Stimulated activated CD8-positive, alpha-beta memory T cell treated with anti-CD3 and anti-CD28 coated beads, Interleukin-15, amount 100 ng/mL, for 4 hours (primary cell): Measurements from ENCODE around the gene CCSER1.
"Not testable (repeated sequence)": the region's sequence is repeated elsewhere in the genome, so short reads cannot be mapped to it uniquely, and the experiment has no call there.

Experiments
- DNase-seq, 2 donors: peaks; one replicate each; pipeline ENCODE4 v3.0.0-alpha.2; 2020; ENCODE audit warnings: low read depth in 2 of 2

Gene CCSER1

DNA sequence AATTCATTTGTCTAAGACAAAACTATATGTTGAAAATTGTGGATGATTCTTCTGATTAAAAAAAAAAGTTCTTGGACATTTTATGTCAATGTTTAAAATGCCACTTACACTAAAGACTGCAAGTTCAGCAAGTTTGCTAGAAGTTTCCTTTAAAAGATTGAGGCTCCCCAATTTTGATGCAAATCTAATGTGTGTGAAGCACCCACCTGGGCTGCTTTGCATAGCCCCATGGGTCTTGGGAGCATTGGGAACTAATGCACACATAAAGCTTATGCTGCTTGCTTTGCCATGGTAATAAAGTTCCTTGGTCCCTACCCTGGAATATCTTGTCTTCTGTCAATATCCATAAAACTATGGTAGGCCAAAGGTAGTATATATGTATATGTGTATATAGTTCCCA lies 1450.7 kb downstream of the CCSER1 start:
- no peak for DNase-seq

DNA sequence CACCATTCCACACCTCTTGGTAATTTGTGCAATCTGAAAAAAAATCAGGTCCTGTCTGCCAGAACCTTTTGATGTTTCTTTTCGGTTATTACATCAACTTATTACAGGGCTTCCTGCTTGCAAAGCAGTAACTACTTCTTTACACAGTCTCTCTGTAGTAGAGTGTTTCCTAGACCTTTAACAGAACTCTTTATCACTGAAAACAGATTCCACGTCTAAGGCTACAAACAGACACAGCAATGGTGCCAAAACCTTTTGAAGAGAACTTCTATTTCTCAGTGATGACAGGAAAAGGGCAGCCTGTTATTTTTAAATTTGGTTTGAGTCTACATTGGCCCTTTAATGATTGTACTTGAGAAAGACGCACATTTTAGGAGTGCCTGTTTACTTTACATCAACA lies 1463.1 kb downstream of the CCSER1 start:
- no peak for DNase-seq

DNA sequence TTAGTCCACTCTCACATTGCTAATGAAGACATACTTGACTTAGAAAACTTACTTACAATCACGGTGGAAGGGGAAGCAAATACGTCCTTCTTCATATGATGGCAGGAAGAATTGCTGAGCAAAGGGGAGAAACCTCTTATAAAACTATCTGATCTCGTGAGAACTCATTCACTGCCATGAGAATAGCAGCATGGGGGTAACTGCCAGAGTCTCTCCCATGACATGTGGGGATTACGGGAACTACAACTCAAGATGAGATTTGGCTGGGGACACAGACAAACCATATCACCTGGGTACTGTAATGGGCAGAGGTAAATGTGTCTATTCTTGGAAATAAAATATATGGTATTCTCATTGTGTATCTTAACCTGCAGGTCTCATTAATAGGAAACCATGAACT lies 1464.9 kb downstream of the CCSER1 start:
- no peak for DNase-seq

DNA sequence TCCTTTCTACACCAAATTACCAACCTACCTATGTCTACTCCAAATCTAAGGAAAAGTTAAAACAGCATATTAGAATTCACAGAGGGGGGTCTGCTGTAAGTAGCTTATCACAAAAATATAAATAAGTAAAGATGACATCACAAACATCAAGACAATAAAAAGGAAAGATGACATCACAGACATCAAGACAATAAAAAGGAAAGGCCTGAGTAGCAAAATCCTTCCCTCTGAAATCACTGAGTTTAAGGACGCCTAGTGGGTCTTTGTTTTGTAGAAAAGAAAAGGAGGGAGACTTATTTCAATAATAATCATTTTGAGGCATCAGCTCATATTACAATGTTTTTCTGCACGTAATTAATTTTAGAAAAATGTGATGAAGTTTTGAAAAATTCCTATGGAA lies 1469.5 kb downstream of the CCSER1 start:
- DNase-seq, result no peak

DNA sequence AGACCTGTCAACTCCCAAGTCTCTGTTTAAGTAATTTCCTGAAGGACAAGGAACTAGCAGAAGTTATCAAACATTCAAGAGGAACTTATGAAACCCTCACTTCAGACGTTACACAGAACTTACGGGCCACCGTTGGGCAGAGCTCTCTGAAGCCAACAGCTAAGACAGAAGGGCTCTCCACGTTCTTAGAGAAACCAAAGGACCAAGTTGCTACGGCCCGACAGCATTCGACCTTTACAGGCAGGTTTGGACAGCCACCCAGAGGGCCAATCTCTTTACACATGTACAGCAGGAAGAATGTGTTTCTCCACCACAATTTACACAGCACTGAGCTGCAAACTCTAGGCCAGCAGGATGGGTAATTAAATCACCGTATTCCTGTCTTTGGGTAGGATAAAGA lies 1471.5 kb downstream of the CCSER1 start:
- no peak for DNase-seq

DNA sequence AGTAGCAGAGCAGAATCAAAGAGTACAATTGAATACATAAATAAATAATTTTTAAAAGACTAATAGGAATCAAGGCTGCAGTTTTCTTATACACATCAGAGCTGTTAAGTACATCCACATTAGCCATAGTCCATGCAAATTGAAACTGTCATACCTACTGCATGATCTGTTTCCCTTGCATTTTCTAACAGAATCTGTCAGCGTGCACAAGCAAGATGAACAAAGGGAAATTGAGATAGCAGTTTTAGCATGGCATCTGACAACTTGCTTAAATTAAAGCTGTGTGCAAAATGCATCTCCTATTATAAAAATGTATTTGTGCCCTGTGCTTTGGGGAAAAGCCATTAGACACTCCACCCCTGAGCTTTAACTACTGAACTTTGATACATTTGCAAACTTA lies 1473.1 kb downstream of the CCSER1 start:
- no peak for DNase-seq

DNA sequence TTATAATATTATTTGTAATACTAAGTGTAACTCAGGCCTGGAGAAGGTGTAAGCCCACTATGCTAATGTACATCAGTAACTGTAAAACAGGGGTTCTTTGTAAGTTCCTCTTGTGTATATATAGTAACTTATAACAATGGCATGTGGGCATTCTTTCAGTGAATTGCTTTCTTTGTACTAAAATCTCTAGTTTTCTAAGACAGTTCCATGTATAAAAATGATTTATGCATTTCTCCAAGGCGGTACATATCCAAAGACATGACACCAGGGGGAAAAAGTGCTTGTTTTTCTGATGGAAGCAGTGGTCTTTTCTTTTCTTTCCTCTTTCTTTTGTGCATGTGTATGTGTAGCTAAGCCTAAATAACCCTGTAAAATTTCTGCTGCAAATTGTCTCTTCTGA lies 1474.2 kb downstream of the CCSER1 start:
- DNase-seq, result no peak

DNA sequence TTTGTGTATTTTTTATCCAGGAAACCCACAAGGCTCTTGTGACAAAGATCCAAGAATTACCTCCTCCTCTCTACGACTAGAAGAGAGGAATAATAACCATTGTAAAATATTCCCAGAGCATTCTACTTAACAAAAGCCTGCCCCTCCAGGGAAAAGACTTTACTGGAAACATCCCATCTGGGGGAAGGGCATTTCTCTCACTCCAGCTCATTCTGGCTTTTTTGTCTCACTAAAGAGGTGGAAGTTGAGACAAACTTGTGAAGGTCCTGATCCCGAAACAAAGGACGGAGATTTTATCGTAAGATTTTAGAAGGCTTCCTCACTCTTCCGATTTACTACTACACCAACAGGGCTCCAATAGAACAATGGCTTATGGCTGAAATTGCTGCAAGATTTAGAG lies 1484.6 kb downstream of the CCSER1 start:
- no peak for DNase-seq

DNA sequence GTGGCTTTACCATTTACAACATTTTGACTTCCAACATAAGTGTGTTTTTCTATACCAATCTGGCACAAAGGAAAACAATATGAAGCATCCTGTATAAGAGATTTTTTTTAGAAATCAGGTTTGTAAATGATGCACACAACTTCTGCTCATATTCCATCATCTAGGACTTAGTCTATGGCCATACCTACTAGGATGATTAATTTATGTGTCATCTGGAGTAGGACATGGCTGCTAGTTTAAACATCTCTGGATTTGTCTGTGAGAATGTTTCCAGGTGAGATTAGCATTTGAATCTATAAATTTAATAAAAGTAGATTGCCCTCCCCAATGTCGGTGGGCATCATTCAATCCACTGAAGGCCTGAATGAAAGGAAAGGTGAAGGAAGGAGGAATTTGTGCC lies 1493.8 kb downstream of the CCSER1 start:
- DNase-seq, result no peak

DNA sequence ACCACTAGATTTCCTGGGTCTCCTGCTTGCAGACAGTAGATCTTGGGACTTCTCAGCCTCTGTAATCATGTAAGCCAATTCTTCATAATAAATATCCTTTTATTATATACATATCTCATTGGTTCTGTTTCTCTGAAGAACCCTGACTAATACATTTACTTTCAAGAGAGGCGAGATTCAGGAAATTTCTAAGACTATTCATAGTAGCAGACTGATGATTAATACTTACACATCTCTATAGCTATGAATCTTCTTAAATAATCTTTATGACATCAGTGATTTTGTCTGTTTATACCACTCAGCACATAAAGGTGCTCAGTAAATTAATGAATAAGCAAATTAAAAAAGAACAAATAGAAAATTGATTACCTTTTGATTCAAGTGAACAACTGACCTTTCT lies 1494.3 kb downstream of the CCSER1 start:
- DNase-seq, result no peak

DNA sequence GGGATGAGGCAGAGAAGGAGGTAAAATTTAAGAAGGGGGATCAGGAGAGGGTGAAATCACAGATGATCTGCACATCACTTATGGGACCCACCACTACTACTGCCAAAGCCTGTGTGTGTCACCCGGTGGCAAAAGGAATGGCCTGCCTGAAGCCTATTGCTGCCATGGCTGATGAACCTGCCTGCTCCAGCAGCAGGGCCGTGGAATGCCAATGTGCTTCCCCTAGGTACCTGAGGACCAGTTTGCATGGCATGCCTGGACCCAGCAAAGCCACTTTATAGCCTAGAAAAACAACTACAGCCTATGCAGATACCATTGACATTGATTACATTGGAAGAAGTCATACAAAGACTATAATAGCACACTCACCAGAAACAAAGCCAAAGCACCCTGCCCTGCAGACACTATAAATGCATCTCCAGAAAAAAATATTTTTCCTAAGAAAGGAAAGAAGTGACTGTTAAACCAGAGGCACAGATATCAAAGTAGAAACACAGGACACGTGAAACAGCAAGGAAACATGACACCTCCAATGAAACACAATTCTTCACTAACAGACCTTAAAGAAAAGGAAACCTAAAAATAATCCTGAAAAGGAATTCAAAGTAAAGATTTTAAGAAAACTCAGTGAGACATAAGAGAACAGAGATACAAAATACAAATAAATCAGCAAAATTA lies 1495.9 kb downstream of the CCSER1 start:
- no peak for DNase-seq

DNA sequence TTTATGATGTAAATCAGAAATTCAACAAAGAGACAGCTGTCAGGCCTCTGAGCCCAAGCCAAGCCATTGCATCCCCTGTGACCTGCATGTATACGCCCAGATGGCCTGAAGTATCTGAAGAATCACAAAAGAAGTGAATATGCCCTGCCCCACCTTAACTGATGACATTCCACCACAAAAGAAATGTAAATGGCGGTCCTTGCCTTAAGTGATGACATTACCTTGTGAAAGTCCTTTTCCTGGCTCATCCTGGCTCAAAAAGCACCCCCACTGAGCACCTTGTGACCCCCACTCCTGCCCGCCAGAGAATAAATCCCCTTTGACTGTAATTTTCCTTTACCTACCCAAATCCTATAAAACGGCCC lies 1496.4 kb downstream of the CCSER1 start:
- DNase-seq, result not testable (repeated sequence)

DNA sequence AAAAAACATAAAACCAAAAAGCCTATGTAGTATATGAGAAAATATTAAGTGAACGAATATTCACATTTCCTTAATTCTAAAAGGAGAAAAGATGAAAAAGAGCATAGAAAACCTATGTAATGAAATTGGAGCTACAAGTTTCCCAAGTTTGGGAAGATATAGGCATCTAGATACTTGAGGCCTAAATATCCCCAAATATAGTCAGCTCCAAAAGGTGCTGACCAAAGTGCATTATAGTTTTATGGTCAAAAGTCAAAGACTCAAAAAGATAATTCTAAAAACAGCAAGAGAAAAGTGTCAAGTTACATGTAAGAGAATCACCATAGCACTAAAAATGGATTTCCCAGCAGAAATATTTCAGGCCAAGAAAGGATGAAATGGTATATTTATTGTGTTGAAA lies 1502.9 kb downstream of the CCSER1 start:
- no peak for DNase-seq

DNA sequence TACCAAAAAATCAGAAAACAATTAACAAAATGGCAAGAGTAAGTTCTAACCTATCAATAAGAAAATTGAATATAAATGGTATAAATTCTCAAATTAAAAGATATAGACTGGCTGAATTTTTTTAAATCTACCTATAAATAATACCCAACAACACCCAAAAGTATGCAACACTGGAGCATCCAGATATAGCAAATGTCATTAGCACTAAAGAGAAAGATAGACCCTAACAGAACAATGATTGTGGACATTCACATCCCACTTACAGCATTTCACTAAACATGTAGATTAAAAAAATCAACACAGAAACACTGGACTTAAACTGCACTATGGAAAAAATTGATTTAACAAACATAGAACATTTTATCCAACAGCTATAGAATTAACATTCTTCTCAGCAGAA lies 1503.6 kb downstream of the CCSER1 start:
- DNase-seq, result no peak

DNA sequence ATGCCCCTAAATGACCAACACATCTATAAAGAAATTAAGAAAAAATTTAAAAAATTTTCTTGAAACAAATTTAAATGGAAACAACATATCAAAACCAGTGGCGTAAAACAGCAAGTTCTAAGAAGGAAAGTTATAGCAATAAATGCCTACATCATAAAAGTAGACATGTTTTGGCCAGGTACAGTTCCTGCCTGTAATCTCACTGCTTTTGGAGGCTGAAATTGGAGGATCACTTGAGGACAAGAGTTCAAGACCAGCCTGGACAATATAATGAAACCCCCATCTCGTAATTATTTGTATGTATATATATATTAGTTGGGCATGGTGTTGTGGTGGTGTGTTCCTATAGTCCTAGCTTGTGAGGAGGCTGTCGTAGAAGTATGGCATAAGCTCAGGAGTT lies 1504.1 kb downstream of the CCSER1 start:
- DNase-seq, result no peak

DNA sequence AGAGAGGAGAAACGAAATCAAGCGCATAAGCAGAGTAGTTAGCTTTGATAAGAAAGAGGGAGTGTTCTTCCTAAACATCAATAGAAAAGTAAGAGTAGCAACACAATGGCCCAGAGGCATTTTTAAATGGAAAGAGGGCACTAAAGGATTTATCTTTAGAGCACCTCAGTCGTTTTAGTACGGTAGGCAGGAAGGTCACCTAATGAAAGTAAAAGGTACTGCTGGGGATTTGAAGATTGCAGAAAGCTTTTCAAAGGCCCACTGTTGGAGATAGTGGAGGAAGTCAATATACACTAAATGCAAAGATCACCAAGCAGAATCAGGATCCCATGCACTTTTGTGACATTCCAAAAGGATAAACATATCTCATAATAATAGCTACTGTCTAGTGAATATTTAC lies 1508.9 kb downstream of the CCSER1 start:
- no peak for DNase-seq
